ENCODE data around the gene NDUFB6.
"Not testable (repeated sequence)": the region's sequence is repeated elsewhere in the genome, so short reads cannot be mapped to it uniquely, and the experiment has no call there.

NDUFB6 gene

GRCh38 chr9:32570262-32570661, 2.7 kb downstream of the NDUFB6 start:
- no peak for DNase-seq

GRCh38 chr9:32566770-32567169, 6.2 kb downstream of the NDUFB6 start:
- DNase-seq = no peak

GRCh38 chr9:32565967-32566366, 7.0 kb downstream of the NDUFB6 start:
- DNase-seq = no peak

- DNase-seq = no peak
Measured at GRCh38 chr9:32558408-32558934, 14.5 kb downstream of the NDUFB6 start.

GRCh38 chr9:32554591-32554990, 18.4 kb downstream of the NDUFB6 start:
- no peak for DNase-seq

- no peak for DNase-seq
Measured at GRCh38 chr9:32554107-32554506, 18.9 kb downstream of the NDUFB6 start.

GRCh38 chr9:32552172-32552872, 20.6 kb downstream of the NDUFB6 start, which contains the start of the genes SMIM27 and TOPORS:
TSS of gene SMIM27 (plus strand) at chr9:32552327. CDS start at chr9:32552435, 108 bp downstream.
TSS of gene TOPORS (minus strand) at chr9:32552586. CDS start at chr9:32552436, 150 bp downstream.
- DNase-seq = peak; percentile 94

- peak; percentile 75 for DNase-seq
Measured at GRCh38 chr9:32551276-32552051, 21.5 kb downstream of the NDUFB6 start.

GRCh38 chr9:32550562-32551275, 22.2 kb downstream of the NDUFB6 start:
- peak; percentile 98 for DNase-seq

- no peak for DNase-seq
Measured at GRCh38 chr9:32550150-32550561, 22.8 kb downstream of the NDUFB6 start.

GRCh38 chr9:32548213-32548612, 24.7 kb downstream of the NDUFB6 start:
- not testable (repeated sequence) for DNase-seq

- DNase-seq = no peak
Measured at GRCh38 chr9:32545884-32546283, 27.1 kb downstream of the NDUFB6 start.

- no peak for DNase-seq
Measured at GRCh38 chr9:32543047-32543446, 29.9 kb downstream of the NDUFB6 start.

- DNase-seq = no peak
Measured at GRCh38 chr9:32533816-32534215, 39.1 kb downstream of the NDUFB6 start.

GRCh38 chr9:32533336-32533735, 39.6 kb downstream of the NDUFB6 start:
- DNase-seq = no peak

GRCh38 chr9:32526707-32527048, 46.3 kb downstream of the NDUFB6 start:
- no peak for DNase-seq

GRCh38 chr9:32526041-32526706, 46.8 kb downstream of the NDUFB6 start, which contains the start of gene RIGI:
TSS of gene RIGI (minus strand) at chr9:32526196. CDS start at chr9:32526166, 30 bp downstream.
- DNase-seq = peak; percentile 94

GRCh38 chr9:32525709-32526030, 47.3 kb downstream of the NDUFB6 start:
- no peak for DNase-seq

- DNase-seq = peak; percentile 91
Measured at GRCh38 chr9:32524892-32525708, 47.9 kb downstream of the NDUFB6 start.

- DNase-seq = not testable (repeated sequence)
Measured at GRCh38 chr9:32524558-32524891, 48.4 kb downstream of the NDUFB6 start.

GRCh38 chr9:32523910-32524309, 49.0 kb downstream of the NDUFB6 start:
- no peak for DNase-seq

- DNase-seq = no peak
Measured at GRCh38 chr9:32518276-32518675, 54.7 kb downstream of the NDUFB6 start.
